Astrocyte (in vitro differentiated cells and primary cell): Measurements from ENCODE around the gene MKLN1. TPM values are rescaled to one million over a fixed set of nuclear protein-coding genes. Genes with fewer than 3 reads are reported as not detected.

Experiments
- DNase-seq: peaks from one replicate; pipeline ENCODE4 v3.0.0-alpha.2; 2010; ENCODE audit warnings: low read depth
- FAIRE-seq: peaks from 2 replicates; lab custom pipeline; 2011; peaks lifted over from hg19 to GRCh38; lab: Jason Lieb, UNC
- H2AFZ ChIP-seq: 2 replicates; pipeline ENCODE4 v1.6.0; 2012; ENCODE audit warnings: low read depth, low read length, inconsistent platforms
- H3K27ac ChIP-seq: 2 replicates; pipeline ENCODE4 v1.5.1; 2011; ENCODE audit warnings: low read depth, low read length, inconsistent platforms
- H3K27me3 ChIP-seq: 2 replicates; pipeline ENCODE4 v1.6.0; 2011; ENCODE audit warnings: low read length, inconsistent platforms; ENCODE audit not compliant: insufficient read depth
- H3K36me3 ChIP-seq: 2 replicates; pipeline ENCODE4 v1.5.1; 2011; ENCODE audit warnings: low read length, inconsistent platforms; ENCODE audit not compliant: insufficient read depth
- H3K4me1 ChIP-seq: 2 replicates; pipeline ENCODE4 v1.5.1; 2011; ENCODE audit warnings: low read length, inconsistent platforms; ENCODE audit not compliant: insufficient read depth
- H3K4me2 ChIP-seq: 2 replicates; pipeline ENCODE4 v1.6.0; 2012; ENCODE audit warnings: low read length, inconsistent platforms
- H3K4me3 ChIP-seq: 2 replicates; pipeline ENCODE4 v1.5.1; 2011; ENCODE audit warnings: low read depth, mild to moderate bottlenecking, low read length, inconsistent platforms; ENCODE audit not compliant: insufficient read depth
- H3K79me2 ChIP-seq: 2 replicates; pipeline ENCODE4 v1.6.0; 2012; ENCODE audit warnings: mild to moderate bottlenecking, low read length, inconsistent platforms; ENCODE audit not compliant: insufficient read depth
- H3K9ac ChIP-seq: 2 replicates; pipeline ENCODE4 v1.6.0; 2012; ENCODE audit warnings: mild to moderate bottlenecking, low read length, inconsistent platforms
- H3K9me3 ChIP-seq: 2 replicates; pipeline ENCODE4 v1.5.1; 2012; ENCODE audit warnings: low read depth, mild to moderate bottlenecking, low read length, inconsistent platforms; ENCODE audit not compliant: insufficient read depth
- H4K20me1 ChIP-seq: 2 replicates; pipeline ENCODE4 v1.6.0; 2012; ENCODE audit warnings: low read length, inconsistent platforms; ENCODE audit not compliant: insufficient read depth
- H3K27ac Mint-ChIP-seq: one replicate; pipeline ENCODE4 v1.8.0; 2021; ENCODE audit warnings: mild to moderate bottlenecking, mixed read lengths; ENCODE audit not compliant: unreplicated experiment
- H3K27me3 Mint-ChIP-seq: one replicate; pipeline ENCODE4 v1.8.0; 2021; ENCODE audit warnings: low read depth, mixed read lengths; ENCODE audit not compliant: unreplicated experiment
- H3K36me3 Mint-ChIP-seq: one replicate; pipeline ENCODE4 v1.8.0; 2021; ENCODE audit warnings: low read depth, mixed read lengths; ENCODE audit not compliant: unreplicated experiment
- H3K4me1 Mint-ChIP-seq: one replicate; pipeline ENCODE4 v1.8.0; 2021; ENCODE audit warnings: low read depth, mixed read lengths; ENCODE audit not compliant: unreplicated experiment
- H3K4me3 Mint-ChIP-seq: one replicate; pipeline ENCODE4 v1.8.0; 2021; ENCODE audit warnings: mild to moderate bottlenecking, moderate library complexity, mixed read lengths; ENCODE audit not compliant: unreplicated experiment
- H3K9me3 Mint-ChIP-seq: one replicate; pipeline ENCODE4 v1.8.0; 2021; ENCODE audit warnings: mild to moderate bottlenecking, mixed read lengths; ENCODE audit not compliant: unreplicated experiment
- CTCF ChIP-seq: IDR thresholded peaks from 2 replicates; pipeline ENCODE4 v1.5.1; 2011; ENCODE audit warnings: low read depth, mild to moderate bottlenecking, inconsistent platforms, low read length, moderate library complexity; ENCODE audit not compliant: insufficient read depth
- EZH2 ChIP-seq: IDR thresholded peaks from 2 replicates; pipeline ENCODE4 v1.6.1; 2012; ENCODE audit warnings: mild to moderate bottlenecking, low read length, inconsistent platforms; ENCODE audit not compliant: insufficient read depth
- total RNA-seq: library from RNA; stranded (reverse); gene quantifications from 2 replicates; pipeline ENCODE4 v1.2.1, GENCODE V29; 2021

Gene MKLN1
- total RNA-seq, 1 donor from 2014 or later: 48.0 TPM

GRCh38 chr7:131383417-131384285, 56.0 kb downstream of the MKLN1 start:
- TF ChIP-seq CTCF (no peak), EZH2 (no peak)
- no peak overlapping the region for H3K4me2 ChIP-seq
- peaks cover 37% of the 10 kb centered on the region for H3K4me1 Mint-ChIP-seq
- peaks cover 48% of the 10 kb centered on the region for H4K20me1 ChIP-seq
- H3K27ac ChIP-seq: no peak overlapping the region
- no peaks in the 10 kb centered on the region for H3K9me3 Mint-ChIP-seq
- H3K4me3 ChIP-seq: no peak overlapping the region
- no peaks in the 10 kb centered on the region for H3K36me3 ChIP-seq
- H3K79me2 ChIP-seq: peaks cover 50% of the 10 kb centered on the region
- H3K27me3 ChIP-seq: no peaks in the 10 kb centered on the region
- no peaks in the 10 kb centered on the region for H3K9me3 ChIP-seq
- DNase-seq: peak; percentile 63
- no peaks in the 10 kb centered on the region for H3K27me3 Mint-ChIP-seq
- H3K4me1 ChIP-seq: no peaks in the 10 kb centered on the region
- H3K36me3 Mint-ChIP-seq: peaks cover 7% of the 10 kb centered on the region
- peak overlapping the region; percentile 67 for H3K27ac Mint-ChIP-seq
- FAIRE-seq: no peak
- no peak overlapping the region for H3K9ac ChIP-seq
- H3K4me3 Mint-ChIP-seq: no peak overlapping the region
- no peak overlapping the region for H2AFZ ChIP-seq

- no peak overlapping the region for H3K9ac ChIP-seq
- Mint-ChIP-seq H3K27me3 (no peaks in the 10 kb centered on the region), H3K9me3 (no peaks in the 10 kb centered on the region), H3K27ac (no peak overlapping the region), H3K4me3 (no peak overlapping the region), H3K36me3 (peaks cover 7% of the 10 kb centered on the region), H3K4me1 (peaks cover 37% of the 10 kb centered on the region)
- H4K20me1 ChIP-seq: peaks cover 45% of the 10 kb centered on the region
- no peak for DNase-seq
- no peak overlapping the region for H3K27ac ChIP-seq
- no peak for TF ChIP-seq EZH2
- no peak for TF ChIP-seq CTCF
- H3K4me1 ChIP-seq: no peaks in the 10 kb centered on the region
- H3K4me2 ChIP-seq: no peak overlapping the region
- no peak for FAIRE-seq
- peaks cover 50% of the 10 kb centered on the region for H3K79me2 ChIP-seq
- no peaks in the 10 kb centered on the region for H3K27me3 ChIP-seq
- no peaks in the 10 kb centered on the region for H3K9me3 ChIP-seq
- no peaks in the 10 kb centered on the region for H3K36me3 ChIP-seq
- no peak overlapping the region for H3K4me3 ChIP-seq
- H2AFZ ChIP-seq: no peak overlapping the region
These were observed 56.6 kb downstream of the MKLN1 start for GRCh38 chr7:131384286-131384635.
